KOPT-K1 (cell line): ENCODE data around the gene SLC66A2.
"Not testable (repeated sequence)": the region's sequence is repeated elsewhere in the genome, so short reads cannot be mapped to it uniquely, and the experiment has no call there.

Source experiments
- H3K27ac ChIP-seq: fragments of 200-600 bp; sonication (generic); 2 replicates; pipeline ENCODE4 v1.5.1; 2016; ENCODE audit warnings: antibody characterized with exemption, mild to moderate bottlenecking, low read depth, low read length; ENCODE audit not compliant: poor library complexity, severe bottlenecking
- H3K36me3 ChIP-seq: fragments of 200-600 bp; sonication (generic); 2 replicates; pipeline ENCODE4 v1.5.1; 2017; ENCODE audit warnings: antibody characterized with exemption, mild to moderate bottlenecking, low read length, moderate library complexity; ENCODE audit not compliant: insufficient read depth
- H3K9me3 ChIP-seq: fragments of 200-600 bp; sonication (generic); 2 replicates; pipeline ENCODE4 v1.5.1; 2017; ENCODE audit warnings: antibody characterized with exemption, low read length, mild to moderate bottlenecking; ENCODE audit not compliant: insufficient read depth, poor library complexity, severe bottlenecking

Gene SLC66A2

DNA sequence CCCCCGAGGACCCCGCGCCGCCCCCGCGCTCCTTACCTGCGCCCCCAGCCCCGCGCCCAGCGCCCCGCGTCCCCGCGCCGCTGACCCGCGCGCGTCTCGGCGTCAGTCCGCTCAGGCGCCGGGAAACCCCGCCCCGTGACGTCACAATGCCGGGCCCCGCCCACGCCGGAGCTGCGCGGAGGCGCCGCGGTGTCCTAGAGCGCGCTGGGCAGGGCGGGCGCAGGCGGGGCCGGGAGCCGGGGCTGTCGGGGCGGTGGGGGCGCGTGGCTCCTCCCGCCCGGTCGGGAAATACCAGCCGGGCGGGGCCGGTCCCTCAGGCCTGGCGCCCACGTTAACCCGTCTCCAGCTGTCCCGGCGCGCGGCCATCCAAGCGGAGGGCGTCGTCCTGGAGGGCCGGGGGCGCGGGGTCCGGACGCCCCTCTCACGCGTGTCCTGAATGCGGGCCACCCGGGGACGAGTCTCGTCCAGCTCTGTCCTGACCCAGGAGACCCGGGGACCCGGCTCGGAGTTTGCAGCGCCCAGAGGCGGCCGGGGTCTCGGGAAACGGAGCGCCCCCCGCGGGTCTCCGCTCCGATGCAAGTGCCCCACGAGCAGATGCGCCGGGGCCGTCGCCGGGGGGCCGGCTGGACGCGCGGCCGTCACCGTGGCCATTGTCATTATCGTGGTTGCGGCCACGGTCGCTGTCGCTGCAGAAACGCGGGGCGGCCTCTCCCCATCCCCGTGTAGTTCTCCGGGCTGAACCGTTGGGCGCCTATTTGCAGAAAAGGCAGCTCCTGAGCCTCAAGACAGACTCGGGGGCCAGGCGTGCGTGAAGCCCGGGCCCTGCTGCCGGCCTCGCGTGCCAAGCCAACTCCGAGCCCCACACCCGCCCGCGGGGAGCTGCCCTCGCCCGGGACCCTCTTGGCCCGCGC is at the start of gene SLC66A2:
TSS of gene SLC66A2 (minus strand) at position 109 of the 911 bp plus-strand sequence. CDS start 727 bp downstream, outside the sequence.
- Histone ChIP-seq H3K9me3 (no peaks in the 10 kb centered on the region), H3K36me3 (no peaks in the 10 kb centered on the region; the same call in 1 of the 2 replicates), H3K27ac (peak within 1 kb of the TSS; percentile 53)

DNA sequence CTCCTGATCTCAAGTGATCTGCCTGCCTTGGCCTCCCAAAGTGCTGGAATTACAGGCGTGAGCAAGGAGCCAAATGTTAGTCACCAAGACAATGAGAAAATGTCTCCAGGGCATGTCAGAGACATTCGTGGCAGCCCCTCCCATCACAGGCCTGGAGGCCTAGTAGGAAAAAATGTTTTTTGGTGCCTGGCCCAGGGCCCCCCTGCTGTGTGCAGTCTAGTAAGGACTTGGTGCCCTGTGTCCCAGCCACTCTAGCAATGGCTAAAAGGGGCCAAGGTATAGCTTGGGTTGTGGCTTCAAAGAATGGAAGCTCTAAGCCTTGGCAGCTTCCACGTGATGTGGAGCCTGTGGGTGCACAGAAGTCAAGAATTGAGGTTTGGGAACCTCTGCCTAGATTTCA is 49.4 kb upstream of the SLC66A2 start:
- H3K27ac ChIP-seq: no peak overlapping the region
- H3K9me3 ChIP-seq: peaks cover 29% of the 10 kb centered on the region
- no peaks in the 10 kb centered on the region for H3K36me3 ChIP-seq

DNA sequence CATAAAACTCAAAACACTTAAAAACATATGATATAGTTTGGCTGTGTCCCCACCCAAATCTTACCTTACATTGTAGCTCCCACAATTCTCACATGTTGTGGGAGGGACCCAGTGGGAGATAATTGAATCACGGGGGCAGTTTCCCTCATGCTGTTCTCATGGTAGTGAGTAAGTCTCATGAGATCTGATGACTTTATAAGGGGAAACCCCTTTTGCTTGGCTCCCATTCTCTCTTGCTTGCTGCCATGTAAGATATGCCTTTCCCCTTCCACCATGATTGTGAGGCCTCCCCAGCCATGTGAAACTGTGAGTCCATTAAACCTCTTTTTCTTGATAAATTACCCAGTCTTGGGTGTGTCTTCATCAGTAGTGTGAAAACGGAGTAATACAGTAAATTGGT is 48.2 kb upstream of the SLC66A2 start:
- H3K9me3 ChIP-seq: peaks cover 29% of the 10 kb centered on the region
- not testable (repeated sequence) for H3K36me3 ChIP-seq, H3K27ac ChIP-seq

DNA sequence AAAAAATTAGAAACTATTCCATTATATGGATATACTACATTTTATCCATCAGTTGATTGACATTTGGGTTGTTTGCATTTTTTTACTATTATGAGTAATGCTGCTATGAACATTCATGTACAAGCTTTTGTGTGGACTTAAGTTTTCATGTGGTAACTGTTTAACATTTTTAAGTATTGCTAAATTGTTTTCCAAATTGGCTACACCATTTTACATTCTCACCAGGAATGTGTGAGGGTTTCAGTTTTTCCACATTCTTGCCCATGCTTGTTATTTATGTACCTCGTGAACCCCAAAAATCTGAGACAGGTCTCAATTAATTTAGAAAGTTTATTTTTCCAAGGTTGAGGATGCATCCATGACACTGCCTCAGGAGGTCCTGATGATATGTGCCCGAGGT is 40.0 kb upstream of the SLC66A2 start:
- Histone ChIP-seq H3K36me3 (peaks cover 3% of the 10 kb centered on the region; the same call in 1 of the 2 replicates), H3K9me3 (no peaks in the 10 kb centered on the region), H3K27ac (no peak overlapping the region)

DNA sequence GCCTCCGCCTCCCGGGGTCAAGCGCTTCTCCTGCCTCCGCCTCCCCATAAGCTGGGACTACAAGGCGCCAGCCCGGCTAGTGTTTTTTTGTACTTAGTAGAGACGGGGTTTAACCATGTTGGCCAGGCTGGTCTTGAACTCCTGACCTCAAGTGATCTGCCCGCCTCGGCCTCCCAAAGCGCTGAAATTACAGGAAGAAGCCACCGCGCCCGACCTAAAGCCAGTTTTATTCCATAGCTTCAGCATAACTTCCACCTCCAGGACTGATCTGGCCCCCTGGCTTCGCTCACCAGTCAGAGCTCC is 37.7 kb upstream of the SLC66A2 start:
- peaks cover 27% of the 10 kb centered on the region for H3K36me3 ChIP-seq
- H3K9me3 ChIP-seq: no peaks in the 10 kb centered on the region
- peak overlapping the region; percentile 89 for H3K27ac ChIP-seq

DNA sequence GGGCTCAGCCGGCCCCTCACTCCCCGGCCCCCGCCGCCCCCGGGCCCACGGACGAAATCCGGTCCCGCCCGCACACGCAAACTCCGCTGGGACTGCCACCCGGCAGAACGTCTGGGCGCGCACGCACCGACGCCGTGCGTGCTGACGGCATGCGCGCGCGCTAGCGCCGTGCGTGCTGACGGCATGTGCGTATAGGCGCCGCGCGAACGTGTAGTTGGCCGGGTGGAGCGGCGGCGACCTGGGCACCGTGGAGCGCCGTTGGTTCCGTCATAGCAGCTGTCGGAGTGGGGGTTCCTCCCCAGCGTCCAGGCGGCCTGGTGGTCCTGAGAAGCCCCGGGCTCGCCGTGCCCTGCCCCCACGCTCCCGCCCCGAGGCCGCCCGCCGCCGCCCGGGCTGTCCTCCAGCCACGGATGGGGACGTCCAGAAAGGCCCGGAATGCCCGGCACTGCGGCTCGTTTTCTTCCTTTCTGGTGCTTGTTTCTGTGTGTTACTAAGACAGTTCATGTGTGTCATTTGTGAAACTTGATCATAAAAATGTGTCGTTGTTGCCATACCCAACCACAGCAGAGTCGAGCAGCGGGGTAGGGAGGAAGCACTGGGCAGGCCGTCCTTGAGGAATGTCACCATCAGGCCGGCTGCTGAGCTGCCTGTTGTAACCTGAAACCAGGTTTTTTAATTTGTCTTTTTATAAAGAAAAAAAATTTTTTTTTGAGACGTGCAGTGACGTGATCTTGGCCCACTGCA is 37.2 kb upstream of the SLC66A2 start, which contains the start of gene TXNL4A:
TSS of gene TXNL4A (minus strand) at position 113 of the 744 bp plus-strand sequence. CDS start 171 bp downstream, outside the sequence.
- H3K27ac ChIP-seq: peak within 1 kb of the TSS; percentile 89

DNA sequence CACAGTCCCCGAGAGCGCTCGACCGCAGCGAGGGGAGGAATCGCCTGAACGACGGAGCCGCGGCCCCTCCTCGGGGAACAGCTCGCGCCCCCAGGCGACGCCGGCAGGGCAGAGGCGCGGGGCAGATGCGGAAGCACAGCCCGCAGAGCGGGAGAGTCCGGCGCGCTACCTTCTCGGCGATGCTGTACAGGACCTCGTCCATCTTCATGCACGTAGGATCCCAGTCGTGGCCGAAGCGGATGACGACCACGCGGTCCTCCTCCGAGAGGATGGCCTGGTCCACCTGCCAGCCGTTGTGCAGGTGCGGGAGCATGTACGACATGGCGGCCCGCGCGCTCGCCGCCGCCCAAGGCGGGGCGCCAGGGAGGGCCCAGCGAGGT is 36.6 kb upstream of the SLC66A2 start:
- Histone ChIP-seq H3K9me3 (no peaks in the 10 kb centered on the region), H3K36me3 (peaks cover 37% of the 10 kb centered on the region), H3K27ac (peak overlapping the region; percentile 89)

More for the DNA sequence above, 37.2 kb upstream of the SLC66A2 start, which contains the start of gene TXNL4A:
- peaks cover 31% of the 10 kb centered on the region for H3K36me3 ChIP-seq
- H3K9me3 ChIP-seq: no peaks in the 10 kb centered on the region

DNA sequence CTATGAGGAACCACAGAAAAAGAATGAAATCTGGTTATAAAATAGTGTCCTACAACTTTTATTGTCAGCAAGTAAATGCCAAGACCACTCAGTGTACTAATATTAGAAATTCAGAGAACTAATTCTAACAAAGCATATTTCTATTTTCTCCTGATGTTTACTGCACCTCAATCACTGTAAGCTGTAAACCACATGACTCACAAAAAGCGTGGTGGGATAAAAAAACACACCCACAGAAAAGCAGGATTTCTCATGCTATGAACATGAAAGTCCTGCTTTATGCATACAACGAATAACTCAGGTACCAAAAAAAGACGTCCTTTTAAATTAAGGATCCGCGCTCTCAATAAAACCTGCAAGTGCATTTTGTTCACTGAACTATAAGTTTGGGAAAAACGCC is 36.1 kb upstream of the SLC66A2 start:
- peak overlapping the region; percentile 89 for H3K27ac ChIP-seq
- peaks cover 42% of the 10 kb centered on the region for H3K36me3 ChIP-seq
- no peaks in the 10 kb centered on the region for H3K9me3 ChIP-seq

DNA sequence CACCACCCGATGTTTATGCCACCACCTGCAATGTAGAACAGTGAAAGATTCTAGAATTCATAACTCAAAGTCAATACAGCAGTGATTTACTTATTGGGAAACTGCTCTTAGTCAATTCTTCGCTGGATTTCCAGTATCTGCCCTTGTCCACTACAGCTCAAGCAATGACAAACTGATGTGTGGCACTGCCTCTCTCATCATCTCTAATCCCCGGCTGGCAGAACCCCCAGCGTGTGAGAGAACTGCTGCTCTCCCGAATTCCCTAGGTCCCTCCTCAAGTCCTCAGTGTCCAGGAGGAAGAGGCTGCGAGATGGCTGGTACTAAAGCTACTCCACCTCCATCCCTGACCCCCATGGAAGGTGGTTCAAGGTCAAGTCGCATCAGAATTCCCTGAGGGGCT is 35.3 kb upstream of the SLC66A2 start:
- H3K27ac ChIP-seq: no peak overlapping the region
- H3K9me3 ChIP-seq: no peaks in the 10 kb centered on the region
- H3K36me3 ChIP-seq: peaks cover 50% of the 10 kb centered on the region

DNA sequence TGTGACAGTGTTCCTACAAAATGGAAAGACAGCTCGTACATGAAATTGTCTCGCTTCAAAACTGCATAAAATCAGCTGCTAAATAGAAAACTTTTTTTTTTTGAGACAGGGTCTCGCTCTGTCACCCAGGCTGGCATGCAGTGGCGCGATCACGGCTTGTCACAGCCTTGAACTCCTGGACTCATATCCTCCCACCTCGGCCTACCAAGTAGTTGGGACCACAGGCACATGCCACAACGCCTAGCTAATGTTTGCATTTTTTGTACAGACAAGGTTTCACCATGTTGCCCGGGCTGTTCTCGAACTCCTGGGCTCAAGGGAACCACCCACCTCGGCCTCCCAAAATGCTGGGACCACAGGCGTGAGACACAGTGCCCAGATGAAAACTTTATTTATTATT is 33.7 kb upstream of the SLC66A2 start:
- H3K9me3 ChIP-seq: no peaks in the 10 kb centered on the region
- H3K36me3 ChIP-seq: peaks cover 64% of the 10 kb centered on the region
- H3K27ac ChIP-seq: no peak overlapping the region

DNA sequence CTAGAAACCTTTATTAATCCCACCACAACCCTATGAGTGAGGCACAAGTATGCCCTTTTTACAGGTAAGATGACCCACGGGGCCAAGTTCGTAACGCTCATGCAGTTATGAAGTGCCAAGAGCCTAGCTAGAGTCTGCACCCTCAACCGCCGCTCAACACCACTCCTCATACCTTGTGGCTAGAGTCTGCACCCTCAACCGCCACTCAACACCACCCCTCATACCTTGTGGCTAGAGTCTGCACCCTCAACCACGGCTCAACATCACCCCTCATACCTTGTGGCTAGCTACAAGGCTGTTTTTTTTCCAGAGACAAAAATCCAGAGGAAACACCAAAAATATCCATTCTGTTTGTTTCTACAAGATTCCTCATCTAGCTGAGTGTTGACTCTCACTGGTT is 32.3 kb upstream of the SLC66A2 start:
- no peaks in the 10 kb centered on the region for H3K9me3 ChIP-seq
- peaks cover 77% of the 10 kb centered on the region for H3K36me3 ChIP-seq
- H3K27ac ChIP-seq: no peak overlapping the region

DNA sequence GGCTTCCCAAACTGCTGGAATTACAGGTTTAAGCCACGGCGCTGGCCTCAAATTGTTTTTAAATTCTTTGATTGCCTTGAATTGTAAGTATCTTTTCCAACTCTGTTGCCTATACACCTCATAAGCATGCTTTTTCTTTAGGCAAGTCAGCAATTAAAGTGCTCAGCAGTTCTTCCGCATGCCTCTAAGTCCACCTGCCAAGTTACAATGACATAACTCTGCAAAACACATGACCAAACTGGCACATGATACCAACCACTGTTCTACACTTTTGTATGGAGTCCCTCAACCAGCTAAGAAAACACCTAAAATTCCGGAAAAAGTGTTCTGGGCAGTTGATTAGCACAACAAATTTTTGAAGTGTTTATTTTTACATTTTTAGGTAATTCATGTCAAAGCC is 31.8 kb upstream of the SLC66A2 start:
- Histone ChIP-seq H3K27ac (no peak overlapping the region), H3K36me3 (peaks cover 77% of the 10 kb centered on the region), H3K9me3 (no peaks in the 10 kb centered on the region)

DNA sequence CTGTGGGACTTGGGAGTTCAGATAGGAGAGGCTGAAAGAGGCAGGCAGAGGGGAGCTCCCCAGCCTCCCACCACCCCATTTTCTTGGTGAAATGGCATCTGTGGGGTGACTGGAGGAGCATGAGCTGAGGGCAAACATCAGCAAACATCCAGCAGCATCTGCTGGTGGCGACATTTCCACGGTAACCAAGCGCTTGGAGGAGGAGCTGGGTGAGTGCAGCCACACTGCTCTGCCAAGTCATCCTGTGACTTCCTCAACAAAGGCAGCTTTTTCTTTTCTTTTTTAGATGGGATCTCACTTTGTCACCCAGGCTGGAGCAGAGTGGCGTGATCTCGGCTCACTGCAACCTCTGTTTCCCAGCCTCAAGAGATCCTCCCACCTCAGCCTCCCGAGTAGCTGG is 31.3 kb upstream of the SLC66A2 start:
- peaks cover 82% of the 10 kb centered on the region for H3K36me3 ChIP-seq
- no peak overlapping the region for H3K27ac ChIP-seq
- no peaks in the 10 kb centered on the region for H3K9me3 ChIP-seq

DNA sequence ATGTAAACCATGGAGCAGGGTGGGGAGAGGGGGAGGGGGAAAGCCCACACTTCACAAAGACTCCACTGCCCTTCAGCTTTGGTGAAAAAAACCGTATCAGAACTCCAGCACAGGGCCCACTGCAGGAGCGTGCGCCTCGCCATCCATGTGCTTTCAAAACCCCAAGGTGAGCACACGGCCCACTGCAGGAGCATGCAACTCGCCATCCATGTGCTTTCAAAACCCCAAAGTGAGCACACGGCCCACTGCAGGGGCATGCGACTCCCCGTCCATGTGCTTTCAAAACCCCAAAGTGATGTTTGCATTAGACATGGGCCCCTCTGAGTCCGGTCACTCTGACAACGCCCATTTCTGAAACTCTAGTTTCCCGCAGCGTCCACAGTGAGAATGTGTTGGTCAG is 29.1 kb upstream of the SLC66A2 start:
- Histone ChIP-seq H3K9me3 (no peaks in the 10 kb centered on the region), H3K36me3 (peaks cover 89% of the 10 kb centered on the region), H3K27ac (no peak overlapping the region)

DNA sequence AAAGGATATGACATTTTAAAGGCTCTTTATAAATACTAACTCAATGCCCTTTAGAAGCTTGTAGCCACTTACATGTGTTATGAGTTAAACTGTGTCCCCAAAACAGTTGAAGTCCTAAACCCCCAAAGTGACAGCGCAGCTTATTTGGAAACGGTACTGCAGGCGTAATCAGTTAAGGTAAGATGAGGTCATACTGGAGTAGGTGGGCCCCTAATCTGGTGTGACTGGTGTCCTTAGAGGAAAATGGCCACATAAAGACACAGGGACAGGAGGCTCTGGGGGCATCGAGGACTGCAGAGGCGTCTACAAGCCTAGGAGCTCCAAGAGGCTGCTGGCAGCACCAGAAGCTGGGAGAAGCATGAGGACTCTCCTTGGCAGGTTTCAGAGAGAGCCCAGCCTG is 28.4 kb upstream of the SLC66A2 start:
- no peaks in the 10 kb centered on the region for H3K9me3 ChIP-seq
- H3K27ac ChIP-seq: no peak overlapping the region
- peaks cover 89% of the 10 kb centered on the region for H3K36me3 ChIP-seq
